ENCODE data around the gene PRSS53.

The PRSS53 gene

DNA sequence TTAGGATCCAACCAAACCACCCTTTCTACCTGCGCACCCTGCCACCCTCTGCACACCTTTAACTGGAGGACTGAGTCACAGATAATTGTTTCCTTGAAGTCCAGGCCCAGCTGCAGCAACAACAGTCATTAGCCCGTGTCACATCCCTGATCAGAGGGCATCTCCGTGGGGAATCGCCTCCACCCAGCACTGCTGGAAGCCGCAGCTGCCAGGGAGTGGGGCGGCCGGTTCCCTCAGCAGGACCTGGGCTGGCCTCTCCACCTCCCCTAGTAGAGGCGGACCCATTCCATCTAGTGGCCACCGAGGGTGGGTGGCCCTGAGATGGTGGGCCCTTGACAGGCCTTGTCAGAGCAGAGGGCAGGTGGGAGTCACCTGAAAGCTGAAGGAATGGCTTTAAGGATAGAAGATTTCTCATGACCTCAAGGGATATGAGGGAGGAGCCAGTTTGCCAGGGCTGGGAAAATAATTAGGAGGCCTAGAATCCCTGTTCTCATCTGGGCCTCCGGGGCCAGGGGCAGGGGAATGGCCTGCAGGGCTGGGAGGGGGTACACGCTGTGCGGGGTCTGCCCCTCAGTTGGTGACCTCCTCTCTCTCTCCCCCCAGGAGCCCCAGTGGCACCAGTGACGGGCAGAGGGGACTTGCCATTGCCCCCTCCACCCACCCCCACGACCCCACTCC is 6.2 kb downstream of the PRSS53 start:
- no peak for DNase-seq (ENCODE audit: low read depth)
- H3K4me3 ChIP-seq (replicated peaks; ENCODE audit: low read depth, low read length), result no peak overlapping the region
- TF ChIP-seq, protein P1, sequence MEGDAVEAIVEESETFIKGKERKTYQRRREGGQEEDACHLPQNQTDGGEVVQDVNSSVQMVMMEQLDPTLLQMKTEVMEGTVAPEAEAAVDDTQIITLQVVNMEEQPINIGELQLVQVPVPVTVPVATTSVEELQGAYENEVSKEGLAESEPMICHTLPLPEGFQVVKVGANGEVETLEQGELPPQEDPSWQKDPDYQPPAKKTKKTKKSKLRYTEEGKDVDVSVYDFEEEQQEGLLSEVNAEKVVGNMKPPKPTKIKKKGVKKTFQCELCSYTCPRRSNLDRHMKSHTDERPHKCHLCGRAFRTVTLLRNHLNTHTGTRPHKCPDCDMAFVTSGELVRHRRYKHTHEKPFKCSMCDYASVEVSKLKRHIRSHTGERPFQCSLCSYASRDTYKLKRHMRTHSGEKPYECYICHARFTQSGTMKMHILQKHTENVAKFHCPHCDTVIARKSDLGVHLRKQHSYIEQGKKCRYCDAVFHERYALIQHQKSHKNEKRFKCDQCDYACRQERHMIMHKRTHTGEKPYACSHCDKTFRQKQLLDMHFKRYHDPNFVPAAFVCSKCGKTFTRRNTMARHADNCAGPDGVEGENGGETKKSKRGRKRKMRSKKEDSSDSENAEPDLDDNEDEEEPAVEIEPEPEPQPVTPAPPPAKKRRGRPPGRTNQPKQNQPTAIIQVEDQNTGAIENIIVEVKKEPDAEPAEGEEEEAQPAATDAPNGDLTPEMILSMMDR (IDR thresholded peaks at IDR 0.05; ENCODE audit: low read length, missing control alignments), result no peak

DNA sequence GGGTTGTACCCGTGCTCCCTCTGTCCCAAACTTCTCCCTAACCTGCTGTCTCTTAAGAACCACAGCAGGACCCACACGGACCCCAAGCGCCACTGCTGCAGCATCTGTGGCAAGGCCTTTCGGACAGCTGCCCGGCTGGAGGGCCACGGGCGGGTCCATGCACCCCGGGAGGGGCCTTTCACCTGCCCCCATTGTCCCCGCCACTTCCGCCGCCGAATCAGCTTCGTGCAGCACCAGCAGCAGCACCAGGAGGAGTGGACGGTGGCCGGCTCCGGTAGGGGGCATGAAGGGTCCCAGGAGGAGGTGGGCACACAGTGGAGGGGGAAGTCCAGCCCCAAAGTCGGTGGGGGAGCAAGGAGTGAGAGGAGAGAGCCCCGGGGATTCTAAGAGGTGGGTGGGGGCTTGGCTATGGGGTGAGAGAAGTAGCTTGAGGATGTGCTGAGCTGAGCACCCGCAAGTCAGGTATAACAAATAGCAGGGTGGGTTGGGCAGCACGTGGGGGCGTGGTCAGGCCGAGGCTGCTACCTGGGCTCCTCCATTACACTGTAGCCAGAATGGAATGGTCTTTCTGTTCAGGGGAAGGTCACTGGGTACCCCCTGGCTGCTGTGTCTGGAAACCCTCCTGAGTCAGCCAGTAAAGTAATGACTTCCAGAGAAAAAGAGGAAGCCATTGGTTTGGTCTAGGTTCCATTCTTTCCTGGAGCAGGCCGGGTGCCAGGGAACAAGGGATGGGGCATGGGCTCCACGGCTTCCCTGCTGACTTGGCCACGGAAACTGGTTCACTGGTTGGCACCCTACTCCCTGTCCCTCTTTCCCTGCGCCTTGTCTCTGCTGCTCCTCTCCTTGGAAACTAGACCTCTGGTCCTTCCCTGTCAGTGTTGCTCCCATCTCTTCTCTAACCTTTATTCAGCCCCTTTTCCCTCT is 7.1 kb downstream of the PRSS53 start:
- TF ChIP-seq, protein P1 (IDR thresholded peaks at IDR 0.05; ENCODE audit: low read length, missing control alignments), result no peak
- H3K4me3 ChIP-seq (replicated peaks; ENCODE audit: low read depth, low read length), result no peak overlapping the region
- no peak for DNase-seq (ENCODE audit: low read depth)

DNA sequence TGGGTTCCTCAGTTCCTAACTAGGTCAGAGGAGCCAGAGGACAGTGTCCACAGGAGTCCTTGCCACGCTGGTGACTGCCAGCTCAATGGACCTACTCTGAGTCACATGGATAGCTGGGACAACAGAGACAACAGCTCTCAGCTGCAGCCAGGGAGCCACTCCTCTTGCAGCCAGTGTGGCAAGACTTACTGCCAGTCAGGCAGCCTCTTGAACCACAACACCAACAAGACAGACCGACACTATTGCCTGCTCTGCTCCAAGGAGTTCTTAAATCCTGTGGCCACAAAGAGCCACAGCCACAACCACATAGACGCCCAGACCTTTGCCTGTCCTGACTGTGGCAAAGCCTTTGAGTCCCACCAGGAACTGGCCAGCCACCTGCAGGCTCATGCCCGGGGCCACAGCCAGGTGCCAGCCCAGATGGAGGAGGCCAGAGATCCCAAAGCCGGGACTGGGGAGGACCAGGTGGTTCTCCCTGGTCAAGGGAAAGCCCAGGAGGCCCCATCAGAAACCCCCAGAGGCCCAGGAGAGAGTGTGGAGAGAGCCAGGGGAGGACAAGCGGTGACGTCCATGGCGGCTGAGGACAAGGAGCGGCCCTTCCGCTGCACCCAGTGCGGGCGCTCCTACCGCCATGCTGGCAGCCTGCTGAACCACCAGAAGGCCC is 7.9 kb downstream of the PRSS53 start:
- no peak for DNase-seq (ENCODE audit: low read depth)
- TF ChIP-seq, protein P1 (IDR thresholded peaks at IDR 0.05; ENCODE audit: low read length, missing control alignments), result no peak

DNA sequence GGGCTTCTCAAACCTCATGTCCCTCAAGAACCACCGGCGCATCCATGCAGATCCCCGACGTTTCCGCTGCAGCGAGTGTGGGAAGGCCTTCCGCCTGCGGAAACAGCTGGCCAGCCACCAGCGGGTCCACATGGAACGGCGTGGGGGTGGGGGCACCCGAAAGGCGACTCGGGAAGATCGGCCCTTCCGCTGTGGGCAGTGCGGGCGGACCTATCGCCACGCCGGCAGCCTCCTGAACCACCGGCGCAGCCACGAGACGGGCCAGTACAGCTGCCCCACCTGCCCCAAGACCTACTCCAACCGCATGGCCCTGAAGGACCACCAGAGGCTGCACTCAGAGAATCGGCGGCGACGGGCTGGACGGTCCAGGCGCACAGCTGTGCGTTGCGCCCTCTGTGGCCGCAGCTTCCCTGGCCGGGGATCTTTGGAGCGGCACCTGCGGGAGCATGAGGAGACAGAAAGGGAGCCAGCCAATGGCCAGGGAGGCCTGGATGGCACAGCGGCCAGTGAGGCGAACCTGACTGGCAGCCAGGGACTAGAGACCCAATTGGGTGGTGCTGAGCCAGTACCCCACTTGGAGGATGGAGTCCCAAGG is 8.6 kb downstream of the PRSS53 start:
- H3K4me3 ChIP-seq (replicated peaks; ENCODE audit: low read depth, low read length), result no peak overlapping the region
- TF ChIP-seq, protein P1 (IDR thresholded peaks at IDR 0.05; ENCODE audit: low read length, missing control alignments), result no peak
- no peak for DNase-seq (ENCODE audit: low read depth)

More for the DNA sequence above, 7.9 kb downstream of the PRSS53 start:
- no peak overlapping the region for H3K4me3 ChIP-seq (replicated peaks; ENCODE audit: low read depth, low read length)

DNA sequence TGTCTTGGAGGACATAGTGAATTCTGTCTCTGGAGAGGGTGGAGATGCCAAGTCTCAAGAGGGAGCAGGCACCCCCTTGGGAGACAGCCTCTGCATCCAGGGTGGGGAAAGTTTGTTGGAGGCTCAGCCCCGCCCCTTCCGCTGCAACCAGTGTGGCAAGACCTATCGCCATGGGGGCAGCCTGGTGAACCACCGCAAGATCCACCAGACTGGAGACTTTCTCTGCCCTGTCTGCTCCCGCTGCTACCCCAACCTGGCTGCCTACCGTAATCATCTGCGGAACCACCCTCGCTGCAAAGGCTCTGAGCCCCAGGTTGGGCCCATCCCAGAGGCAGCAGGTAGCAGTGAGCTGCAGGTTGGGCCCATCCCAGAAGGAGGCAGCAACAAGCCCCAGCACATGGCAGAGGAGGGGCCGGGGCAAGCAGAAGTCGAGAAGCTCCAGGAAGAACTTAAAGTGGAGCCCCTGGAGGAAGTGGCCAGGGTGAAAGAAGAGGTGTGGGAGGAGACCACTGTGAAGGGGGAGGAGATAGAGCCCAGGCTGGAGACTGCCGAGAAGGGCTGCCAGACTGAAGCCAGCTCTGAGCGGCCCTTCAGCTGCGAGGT is 9.3 kb downstream of the PRSS53 start:
- DNase-seq (ENCODE audit: low read depth), result no peak

More for the DNA sequence above, 9.3 kb downstream of the PRSS53 start:
- TF ChIP-seq, protein P1 (IDR thresholded peaks at IDR 0.05; ENCODE audit: low read length, missing control alignments), result no peak
- no peak overlapping the region for H3K4me3 ChIP-seq (replicated peaks; ENCODE audit: low read depth, low read length)

Data from fibroblast of pulmonary artery (primary cell).